GM21529 (cell line): ENCODE results near the gene KLHL30.

Experiments
- ATAC-seq: cut with Tn5 transposase; IDR thresholded peaks from one replicate; pipeline ENCODE4 v1.9.1; 2021; ENCODE audit not compliant: unreplicated experiment

KLHL30 gene

DNA sequence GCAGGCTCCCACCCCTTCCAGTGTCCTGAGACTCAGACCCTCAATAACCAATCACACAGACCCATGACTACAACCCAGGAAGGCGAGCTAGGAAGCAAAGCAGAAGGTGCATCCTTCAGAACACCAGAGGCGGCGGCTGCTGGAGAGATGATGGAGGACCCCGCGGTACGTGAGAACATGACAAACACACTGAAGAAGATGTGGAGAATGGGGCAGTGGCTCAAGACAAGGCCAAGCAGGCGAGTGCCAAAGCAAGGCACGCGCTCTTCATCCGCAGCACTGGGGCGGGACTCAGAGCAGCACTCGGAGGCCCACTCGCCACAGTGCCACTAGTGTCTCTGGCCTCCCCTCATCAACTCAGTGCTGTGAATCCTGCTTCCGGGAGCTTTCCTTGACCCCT lies 34.0 kb downstream of the KLHL30 start:
- no peak for ATAC-seq

- ATAC-seq: no peak
These were observed 35.2 kb downstream of the KLHL30 start for GRCh38 chr2:238173692-238174091.

- ATAC-seq: no peak
These were observed 35.8 kb downstream of the KLHL30 start for GRCh38 chr2:238174291-238174690.

DNA sequence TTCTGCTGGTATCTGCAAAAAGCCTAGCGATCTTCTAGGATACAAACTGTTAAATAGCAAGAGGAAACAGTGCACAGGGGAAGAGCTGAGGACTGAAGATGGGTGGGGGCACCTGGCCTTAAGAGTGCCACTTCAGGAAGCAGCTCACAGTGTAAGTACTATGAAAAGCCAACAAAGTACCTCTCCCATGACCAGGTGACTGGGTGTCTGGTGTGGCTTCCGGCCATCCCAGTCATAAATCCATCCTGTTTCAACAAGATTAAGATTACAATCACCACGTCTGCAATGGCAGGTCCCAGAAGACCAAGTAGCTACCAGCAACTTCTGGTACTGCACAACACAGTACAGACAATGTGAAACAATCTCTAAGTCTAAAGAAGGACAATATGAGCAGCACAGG lies 36.2 kb downstream of the KLHL30 start:
- ATAC-seq: no peak

DNA sequence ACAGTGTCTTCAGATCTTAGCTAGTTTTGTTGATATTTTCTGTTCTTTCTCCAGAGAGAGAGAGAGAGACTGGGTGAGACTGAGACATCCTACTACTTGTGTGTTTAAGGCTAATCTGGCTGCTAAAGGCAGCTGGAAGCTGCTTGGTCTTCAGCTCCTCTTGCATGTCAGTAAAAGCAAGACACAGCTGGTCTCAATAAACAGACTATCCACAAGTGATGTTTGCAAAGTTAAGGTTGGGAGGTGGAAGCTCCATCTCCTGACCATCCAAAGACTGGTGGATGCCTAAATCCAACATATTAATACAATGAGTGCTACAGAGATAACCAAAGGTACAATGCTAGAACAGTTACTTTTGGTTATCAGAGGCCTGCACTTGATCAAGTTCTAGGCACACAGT lies 38.1 kb downstream of the KLHL30 start:
- ATAC-seq: no peak

GRCh38 chr2:238180554-238180953 lies 42.1 kb downstream of the KLHL30 start:
- no peak for ATAC-seq

- ATAC-seq: no peak
These were observed 43.9 kb downstream of the KLHL30 start for GRCh38 chr2:238182362-238182761.

DNA sequence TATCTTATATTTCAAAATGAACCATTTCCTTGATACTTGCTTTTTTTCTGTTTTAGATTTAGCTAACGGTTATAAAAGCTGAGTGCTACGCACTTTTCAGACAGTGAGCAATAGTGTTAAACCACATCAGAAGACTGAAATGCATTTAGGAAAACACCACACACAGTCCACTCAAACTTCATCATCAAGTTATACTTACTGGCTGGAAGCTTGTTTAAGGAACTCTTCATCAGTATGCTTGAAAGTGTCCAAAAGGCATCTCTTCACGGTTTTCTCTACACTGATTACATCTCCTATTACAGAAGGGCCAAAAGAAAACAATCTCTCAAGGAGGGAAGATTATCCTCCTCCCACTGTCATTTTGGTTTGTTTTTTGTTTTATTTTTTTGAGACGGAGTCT lies 45.4 kb downstream of the KLHL30 start:
- ATAC-seq: no peak

DNA sequence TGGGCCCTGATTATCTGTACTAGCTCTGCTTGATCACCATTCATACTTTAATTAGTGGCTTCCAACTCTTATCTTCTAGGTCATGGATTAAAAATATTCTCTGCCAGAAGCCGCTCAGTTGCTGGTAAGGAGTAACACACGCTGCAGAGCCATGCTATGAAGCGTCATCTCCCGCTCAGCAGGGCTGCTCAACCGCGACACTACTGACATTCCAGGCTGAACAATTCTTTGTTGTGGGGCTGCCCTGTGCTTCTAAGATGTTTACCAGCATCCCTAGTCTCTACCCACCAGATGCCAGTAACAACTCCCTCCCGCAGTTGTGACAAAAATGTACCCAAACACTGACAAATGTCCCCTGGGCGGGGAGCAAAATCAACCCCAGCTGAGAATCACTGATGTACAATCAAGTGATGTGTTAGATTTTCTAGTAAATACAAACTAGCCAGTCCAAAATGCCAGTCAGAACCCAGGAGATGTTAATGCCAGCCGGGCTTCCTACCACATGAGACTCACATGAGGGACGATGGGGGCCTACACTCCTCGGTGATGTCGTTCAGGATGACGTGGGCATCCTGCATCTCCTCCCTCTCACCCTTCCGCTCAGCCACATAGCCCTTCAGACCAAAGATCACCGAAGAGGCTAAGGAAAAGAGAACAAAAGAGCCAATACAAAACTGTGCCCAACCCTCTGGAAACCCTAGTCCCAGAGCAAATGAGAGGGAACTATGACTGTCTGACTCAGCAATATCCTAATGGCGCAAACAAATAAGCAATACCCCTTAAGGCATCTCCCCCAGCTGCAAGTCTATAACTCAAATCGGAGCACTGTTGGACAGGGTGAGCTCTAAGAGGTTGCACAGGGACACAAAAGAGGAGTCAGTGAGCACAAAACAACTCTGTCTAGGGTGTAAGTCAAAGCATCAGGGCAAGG lies 49.4 kb downstream of the KLHL30 start:
- ATAC-seq: no peak

GRCh38 chr2:238190445-238190844 lies 52.0 kb downstream of the KLHL30 start:
- no peak for ATAC-seq
